Vagina (tissue), 2 donors: Measurements from ENCODE around the gene ARGLU1.

ENCODE experiments used
- POLR2A ChIP-seq, 2 donors: fragments of 450-650 bp; IDR thresholded peaks; one replicate each; pipeline ENCODE4 v1.6.1; 2017; ENCODE audit warnings: antibody characterized with exemption in 2 of 2, mild to moderate bottlenecking in 2 of 2, moderate library complexity in 2 of 2
- TF ChIP-seq, protein P1 (sequence below), 3 experiments: fragments of 450-650 bp in 2 of 3; fragments of 200-600 bp in 1 of 3; sonication (generic) in 1 of 3; IDR thresholded peaks; one replicate each; pipeline ENCODE4 v1.5.1; 2017 to 2019; ENCODE audit warnings: antibody characterized with exemption in 3 of 3, mild to moderate bottlenecking in 2 of 3, moderate library complexity in 2 of 3

DNA sequence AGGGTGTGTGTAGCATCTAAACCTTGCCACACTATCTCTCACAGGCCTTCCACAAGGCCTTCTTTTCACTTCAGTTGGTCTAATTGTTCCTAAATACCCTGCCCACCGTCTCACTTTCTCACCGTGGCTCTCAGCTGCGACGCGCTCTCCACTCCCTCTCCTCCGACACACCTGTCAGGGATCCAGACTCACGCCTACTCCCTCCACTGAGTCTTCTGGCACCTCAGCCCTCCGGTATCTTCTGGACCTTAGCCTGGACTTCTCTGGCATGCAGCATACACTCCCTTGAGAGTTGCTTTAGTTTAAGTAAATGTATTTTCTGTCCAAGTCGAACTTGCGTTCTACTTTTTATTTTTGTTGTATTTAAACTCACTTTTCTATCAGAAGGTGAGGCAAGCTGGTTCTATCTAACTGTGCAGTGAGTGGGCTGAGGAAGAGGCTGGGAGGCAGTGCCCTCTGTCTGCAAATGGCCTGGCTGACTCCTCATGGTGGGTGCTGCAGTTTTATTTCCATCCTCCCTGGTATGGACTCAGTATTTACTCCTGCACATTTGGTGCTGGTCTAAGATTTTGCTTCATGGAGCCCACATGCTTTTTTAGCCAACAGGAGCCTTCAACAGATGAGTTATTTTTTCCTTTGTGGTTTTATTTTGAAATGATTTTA, 28.5 kb upstream of the ARGLU1 start:
- TF ChIP-seq, protein P1, sequence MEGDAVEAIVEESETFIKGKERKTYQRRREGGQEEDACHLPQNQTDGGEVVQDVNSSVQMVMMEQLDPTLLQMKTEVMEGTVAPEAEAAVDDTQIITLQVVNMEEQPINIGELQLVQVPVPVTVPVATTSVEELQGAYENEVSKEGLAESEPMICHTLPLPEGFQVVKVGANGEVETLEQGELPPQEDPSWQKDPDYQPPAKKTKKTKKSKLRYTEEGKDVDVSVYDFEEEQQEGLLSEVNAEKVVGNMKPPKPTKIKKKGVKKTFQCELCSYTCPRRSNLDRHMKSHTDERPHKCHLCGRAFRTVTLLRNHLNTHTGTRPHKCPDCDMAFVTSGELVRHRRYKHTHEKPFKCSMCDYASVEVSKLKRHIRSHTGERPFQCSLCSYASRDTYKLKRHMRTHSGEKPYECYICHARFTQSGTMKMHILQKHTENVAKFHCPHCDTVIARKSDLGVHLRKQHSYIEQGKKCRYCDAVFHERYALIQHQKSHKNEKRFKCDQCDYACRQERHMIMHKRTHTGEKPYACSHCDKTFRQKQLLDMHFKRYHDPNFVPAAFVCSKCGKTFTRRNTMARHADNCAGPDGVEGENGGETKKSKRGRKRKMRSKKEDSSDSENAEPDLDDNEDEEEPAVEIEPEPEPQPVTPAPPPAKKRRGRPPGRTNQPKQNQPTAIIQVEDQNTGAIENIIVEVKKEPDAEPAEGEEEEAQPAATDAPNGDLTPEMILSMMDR (IDR thresholded peaks at IDR 0.05): no peak
- no peak for TF ChIP-seq POLR2A (IDR thresholded peaks at IDR 0.05)
